OCI-LY1 (cell line): ENCODE data around the gene CLTCL1.

Experiments used
- H2AFZ ChIP-seq: fragments of 200-600 bp; sonication (generic), shearing (Covaris generic); 2 replicates; pipeline ENCODE4 v1.6.0; 2014; ENCODE audit warnings: antibody characterized with exemption, mild to moderate bottlenecking, low read length
- H3F3A ChIP-seq: fragments of 200-600 bp; sonication (generic), shearing (Covaris generic); 2 replicates; pipeline ENCODE4 v1.6.0; 2014; ENCODE audit warnings: mild to moderate bottlenecking, antibody characterized with exemption, low read length, moderate library complexity; ENCODE audit not compliant: insufficient read depth
- H3K27ac ChIP-seq: fragments of 200-600 bp; sonication (generic); 2 replicates; pipeline ENCODE4 v1.5.1; 2014; ENCODE audit warnings: low read length, mixed run types, mild to moderate bottlenecking, low read depth; ENCODE audit not compliant: poor library complexity, severe bottlenecking
- H3K27me3 ChIP-seq: fragments of 200-600 bp; sonication (generic); 2 replicates; pipeline ENCODE4 v1.6.0; 2014; ENCODE audit warnings: antibody characterized with exemption, mild to moderate bottlenecking, low read length, moderate library complexity; ENCODE audit not compliant: insufficient read depth
- H3K36me3 ChIP-seq: fragments of 200-600 bp; sonication (generic); 2 replicates; pipeline ENCODE4 v1.6.1; 2014; ENCODE audit warnings: mild to moderate bottlenecking, antibody characterized with exemption, low read length, moderate library complexity, mixed read lengths; ENCODE audit not compliant: insufficient read depth
- H3K4me1 ChIP-seq: fragments of 200-600 bp; sonication (generic); 2 replicates; pipeline ENCODE4 v1.5.1; 2014; ENCODE audit warnings: mild to moderate bottlenecking, low read length, moderate library complexity; ENCODE audit not compliant: insufficient read depth, severe bottlenecking
- H3K4me2 ChIP-seq: fragments of 200-600 bp; sonication (generic), shearing (Covaris generic); 2 replicates; pipeline ENCODE4 v1.6.1; 2014; ENCODE audit warnings: low read length
- H3K4me3 ChIP-seq: fragments of 200-600 bp; sonication (generic); 2 replicates; pipeline ENCODE4 v1.5.1; 2014; ENCODE audit warnings: low read length, low read depth, mild to moderate bottlenecking, mixed read lengths; ENCODE audit not compliant: poor library complexity, severe bottlenecking
- H3K79me2 ChIP-seq: fragments of 200-600 bp; shearing (Covaris generic); 2 replicates; pipeline ENCODE4 v1.6.1; 2016; ENCODE audit warnings: mixed run types, low read length, mixed read lengths; ENCODE audit not compliant: insufficient read depth
- H3K9ac ChIP-seq: fragments of 200-600 bp; sonication (generic), shearing (Covaris generic); 2 replicates; pipeline ENCODE4 v1.6.1; 2014; ENCODE audit warnings: mild to moderate bottlenecking, low read length, mixed read lengths
- H3K9me2 ChIP-seq: fragments of 200-600 bp; sonication (generic), shearing (Covaris generic); 2 replicates; pipeline ENCODE4 v1.6.1; 2014; ENCODE audit warnings: low read depth, mild to moderate bottlenecking, low read length, mixed read lengths
- H3K9me3 ChIP-seq: fragments of 200-600 bp; shearing (Covaris generic); 2 replicates; pipeline ENCODE4 v1.6.1; 2014; ENCODE audit warnings: low read length, mixed read lengths
- H4K20me1 ChIP-seq: fragments of 200-600 bp; sonication (generic), shearing (Covaris generic); 2 replicates; pipeline ENCODE4 v1.6.0; 2016; ENCODE audit warnings: mild to moderate bottlenecking, low read length; ENCODE audit not compliant: insufficient read depth
- CTCF ChIP-seq: fragments of 200-600 bp; sonication (generic), shearing (Covaris generic); IDR thresholded peaks from 2 replicates; pipeline ENCODE4 v1.5.1; 2017; ENCODE audit warnings: mild to moderate bottlenecking, antibody characterized with exemption, low read length, moderate library complexity, mixed read lengths
- EZH2 ChIP-seq: fragments of 200-600 bp; sonication (generic), shearing (Covaris generic); IDR thresholded peaks from 2 replicates; pipeline ENCODE4 v1.8.0; 2017; ENCODE audit warnings: borderline replicate concordance, mixed run types, mild to moderate bottlenecking, antibody characterized with exemption, low read length, moderate library complexity, mixed read lengths

Gene CLTCL1

GRCh38 chr22:19138217-19139000 lies 153.1 kb downstream of the CLTCL1 start:
- Histone ChIP-seq H2AFZ (no peak overlapping the region), H3K4me2 (no peak overlapping the region), H4K20me1 (no peaks in the 10 kb centered on the region), H3K4me1 (peaks cover 4% of the 10 kb centered on the region), H3K27me3 (no peaks in the 10 kb centered on the region), H3K9me3 (no peaks in the 10 kb centered on the region), H3K27ac (no peak overlapping the region), H3K9ac (no peak overlapping the region), H3F3A (no peaks in the 10 kb centered on the region), H3K4me3 (no peak overlapping the region), H3K79me2 (no peaks in the 10 kb centered on the region), H3K9me2 (no peaks in the 10 kb centered on the region), H3K36me3 (peaks cover 79% of the 10 kb centered on the region)
- no peak for TF ChIP-seq CTCF
- TF ChIP-seq EZH2, result no peak

GRCh38 chr22:19137384-19138216 lies 153.9 kb downstream of the CLTCL1 start:
- Histone ChIP-seq H3K36me3 (peaks cover 87% of the 10 kb centered on the region), H4K20me1 (no peaks in the 10 kb centered on the region), H3K9ac (no peak overlapping the region), H3K4me2 (no peak overlapping the region), H3K27ac (no peak overlapping the region), H3K9me2 (no peaks in the 10 kb centered on the region), H3K9me3 (no peaks in the 10 kb centered on the region), H3K4me1 (no peaks in the 10 kb centered on the region), H3K27me3 (no peaks in the 10 kb centered on the region), H2AFZ (no peak overlapping the region), H3K79me2 (no peaks in the 10 kb centered on the region), H3F3A (no peaks in the 10 kb centered on the region), H3K4me3 (no peak overlapping the region)
- TF ChIP-seq CTCF (no peak), EZH2 (no peak)

- no peak overlapping the region for H3K27ac ChIP-seq
- H3K4me2 ChIP-seq, result no peak overlapping the region
- no peaks in the 10 kb centered on the region for H4K20me1 ChIP-seq
- no peak overlapping the region for H2AFZ ChIP-seq
- no peak overlapping the region for H3K4me3 ChIP-seq
- no peaks in the 10 kb centered on the region for H3K9me2 ChIP-seq
- H3K9ac ChIP-seq, result no peak overlapping the region
- no peaks in the 10 kb centered on the region for H3K79me2 ChIP-seq
- TF ChIP-seq EZH2, result no peak
- no peak for TF ChIP-seq CTCF
- H3F3A ChIP-seq, result no peaks in the 10 kb centered on the region
- H3K4me1 ChIP-seq, result no peaks in the 10 kb centered on the region
- H3K9me3 ChIP-seq, result no peaks in the 10 kb centered on the region
- H3K36me3 ChIP-seq, result peaks cover 80% of the 10 kb centered on the region
- no peaks in the 10 kb centered on the region for H3K27me3 ChIP-seq
Observed at GRCh38 chr22:19136915-19137314, 154.6 kb downstream of the CLTCL1 start.
